Activated CD8-positive, alpha-beta memory T cell treated with anti-CD3 and anti-CD28 coated beads for 36 hours (primary cell): Measurements from ENCODE around the gene RAB20. TPM values are rescaled to one million over a fixed set of nuclear protein-coding genes. Genes with fewer than 3 reads are reported as not detected.

ENCODE experiments used
- CTCF ChIA-PET: fragments of 350-600 bp; sonication (Branson Sonifier 250); formaldehyde crosslinking; loops from one replicate; lab custom pipeline; 2021; ENCODE audit warnings: antibody characterized with exemption; lab: Charles Lee
- POLR2A ChIA-PET: fragments of 350-600 bp; sonication (Branson Sonifier 250); formaldehyde crosslinking; loops from one replicate; lab custom pipeline; 2021; ENCODE audit warnings: antibody characterized with exemption; lab: Charles Lee
- total RNA-seq, 2 experiments: library from RNA; stranded (reverse); gene quantifications; one replicate each; pipeline ENCODE4 v1.2.3, GENCODE V29; 2021

RAB20 gene
- total RNA-seq, 2 experiments from 2014 or later = 2.3 TPM

DNA sequence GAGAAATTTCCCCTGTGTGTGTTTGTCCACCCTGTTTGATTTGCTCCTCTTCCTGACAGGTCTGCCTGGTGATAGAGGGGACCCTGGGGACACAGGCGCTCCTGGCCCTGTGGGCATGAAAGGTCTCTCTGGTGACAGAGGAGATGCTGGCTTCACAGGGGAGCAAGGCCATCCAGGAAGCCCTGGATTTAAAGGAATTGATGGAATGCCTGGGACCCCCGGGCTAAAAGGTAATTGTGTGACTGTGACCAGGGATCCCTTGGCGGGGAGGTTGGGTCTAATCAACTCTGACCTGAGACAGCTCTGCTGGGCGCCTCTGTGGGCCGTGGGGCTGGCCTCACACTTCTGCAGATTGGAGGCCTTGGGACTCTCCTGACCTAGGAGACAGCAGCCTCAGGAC is 81.4 kb downstream of the RAB20 start:
- ChIA-PET CTCF (no interaction called here), POLR2A (no interaction called here)

DNA sequence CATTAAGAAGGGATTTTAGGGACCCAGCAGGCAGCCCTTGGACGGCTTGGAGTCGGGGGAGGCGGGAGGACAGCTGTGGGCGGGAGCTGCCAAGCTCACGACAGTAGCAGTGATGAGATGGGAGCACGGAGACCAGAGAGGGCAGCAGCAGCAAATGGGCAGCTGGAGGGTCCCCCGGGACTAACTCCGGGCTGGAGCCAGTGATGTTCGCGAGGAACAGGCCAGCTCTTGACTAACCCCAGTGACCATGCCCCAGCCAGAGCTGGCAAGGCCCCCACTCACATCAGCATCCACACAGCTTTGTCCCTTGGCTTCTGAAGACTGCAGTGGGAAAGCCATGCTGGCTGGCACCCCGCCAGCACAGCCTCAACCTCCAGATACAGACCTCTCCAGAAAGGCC is 81.9 kb downstream of the RAB20 start:
- POLR2A ChIA-PET = no interaction called here
- CTCF ChIA-PET = no interaction called here

DNA sequence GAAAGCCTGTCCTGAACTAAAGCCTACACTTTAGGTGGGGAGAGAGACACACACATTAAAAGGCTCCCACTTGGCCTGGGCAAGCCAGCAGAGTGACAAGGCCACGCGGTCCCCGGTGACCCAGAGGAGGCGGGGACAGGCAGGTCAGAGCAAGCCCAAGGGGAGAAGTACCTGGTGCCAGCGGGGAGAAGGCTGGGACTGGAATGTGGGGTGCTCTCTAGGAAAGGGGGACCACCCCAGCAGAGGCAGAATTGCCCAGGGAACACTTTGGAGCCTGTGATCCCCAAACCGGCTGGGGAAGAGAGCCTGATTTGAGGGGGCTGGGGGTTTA is 82.3 kb downstream of the RAB20 start:
- ChIA-PET POLR2A (no interaction called here), CTCF (no interaction called here)

DNA sequence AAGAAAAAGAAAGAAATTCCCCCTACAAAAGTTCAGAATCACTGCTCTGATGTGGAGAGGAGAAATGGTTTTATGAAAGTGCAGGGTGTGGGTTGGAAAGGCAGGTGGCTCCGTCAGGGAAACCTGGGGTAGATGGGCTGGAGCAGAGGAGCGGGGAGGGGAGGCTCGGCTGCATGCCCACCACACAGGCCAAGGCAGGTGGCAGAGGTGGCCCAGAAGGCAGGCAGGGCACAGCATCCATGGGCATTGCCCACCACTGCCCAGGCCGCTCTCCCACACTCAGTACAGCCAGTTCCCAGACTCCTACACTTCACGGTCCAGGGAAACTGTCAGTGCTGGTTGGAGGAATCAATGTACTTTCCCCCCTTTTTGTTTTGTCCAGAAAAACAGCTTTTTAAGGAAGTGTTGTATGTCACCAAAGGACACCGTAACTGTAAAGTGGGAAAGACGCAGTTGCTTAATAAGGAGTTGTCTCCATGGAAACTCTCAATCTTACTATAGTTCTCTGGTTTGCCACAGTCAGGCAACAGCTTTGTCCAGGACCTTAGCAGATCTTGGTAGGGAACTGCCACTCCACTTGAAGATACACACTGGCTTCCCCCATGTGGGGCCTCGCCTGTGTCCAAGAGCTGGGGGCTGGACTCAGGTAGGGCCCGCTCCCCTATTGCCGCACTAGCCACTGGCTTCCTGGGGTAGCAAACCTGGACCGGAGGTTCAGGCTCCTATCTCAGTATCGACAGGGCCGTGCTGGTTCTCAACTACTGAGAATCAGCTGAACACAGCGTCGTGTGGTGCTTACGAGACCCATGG is 82.9 kb downstream of the RAB20 start:
- CTCF ChIA-PET = no interaction called here

DNA sequence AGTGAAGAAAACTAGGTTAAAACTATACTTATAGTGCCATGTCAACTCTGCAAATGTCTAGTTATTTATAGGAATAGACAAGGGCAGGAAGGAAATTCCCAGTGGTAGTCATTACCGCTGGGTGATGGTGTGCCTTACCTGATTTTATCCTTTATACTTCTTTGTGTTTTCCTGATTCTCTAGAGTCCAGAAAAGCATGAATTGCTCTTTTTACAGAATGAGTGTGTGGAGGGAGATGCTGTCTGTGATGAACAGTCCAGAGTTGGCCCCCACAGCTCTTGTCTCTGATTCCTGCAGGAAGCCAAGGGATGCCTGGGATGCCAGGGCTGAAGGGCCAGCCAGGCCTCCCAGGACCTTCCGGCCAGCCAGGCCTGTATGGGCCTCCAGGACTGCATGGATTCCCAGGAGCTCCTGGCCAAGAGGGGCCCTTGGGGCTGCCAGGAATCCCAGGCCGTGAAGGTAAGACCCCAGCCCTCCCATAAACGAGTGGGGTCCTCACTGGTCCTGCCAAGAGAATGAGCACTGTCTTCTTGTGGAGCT is 83.7 kb downstream of the RAB20 start:
- CTCF ChIA-PET = no interaction called here
- POLR2A ChIA-PET = no interaction called here

More for the DNA sequence above, 82.9 kb downstream of the RAB20 start:
- POLR2A ChIA-PET = no interaction called here

DNA sequence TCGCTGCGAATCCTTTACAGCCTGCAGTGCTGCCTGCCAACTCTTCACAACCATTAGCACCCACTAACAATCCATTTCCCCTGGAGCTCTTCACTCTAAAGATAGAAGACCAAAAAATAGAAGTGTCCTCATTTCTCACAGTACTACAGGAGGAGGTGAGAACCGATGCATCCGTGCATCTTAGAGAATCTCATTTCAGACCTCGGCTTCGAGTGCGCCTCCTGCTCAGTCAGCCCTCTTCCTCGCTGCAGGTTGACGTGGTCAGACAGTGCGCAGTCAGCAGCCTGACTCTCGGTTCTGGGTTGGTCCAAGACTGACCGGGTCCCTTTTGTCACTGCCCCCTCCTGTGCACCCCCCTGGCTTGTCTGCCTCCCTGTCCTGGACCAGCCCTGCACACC is 85.3 kb downstream of the RAB20 start:
- POLR2A ChIA-PET = no interaction called here
- CTCF ChIA-PET = no interaction called here

DNA sequence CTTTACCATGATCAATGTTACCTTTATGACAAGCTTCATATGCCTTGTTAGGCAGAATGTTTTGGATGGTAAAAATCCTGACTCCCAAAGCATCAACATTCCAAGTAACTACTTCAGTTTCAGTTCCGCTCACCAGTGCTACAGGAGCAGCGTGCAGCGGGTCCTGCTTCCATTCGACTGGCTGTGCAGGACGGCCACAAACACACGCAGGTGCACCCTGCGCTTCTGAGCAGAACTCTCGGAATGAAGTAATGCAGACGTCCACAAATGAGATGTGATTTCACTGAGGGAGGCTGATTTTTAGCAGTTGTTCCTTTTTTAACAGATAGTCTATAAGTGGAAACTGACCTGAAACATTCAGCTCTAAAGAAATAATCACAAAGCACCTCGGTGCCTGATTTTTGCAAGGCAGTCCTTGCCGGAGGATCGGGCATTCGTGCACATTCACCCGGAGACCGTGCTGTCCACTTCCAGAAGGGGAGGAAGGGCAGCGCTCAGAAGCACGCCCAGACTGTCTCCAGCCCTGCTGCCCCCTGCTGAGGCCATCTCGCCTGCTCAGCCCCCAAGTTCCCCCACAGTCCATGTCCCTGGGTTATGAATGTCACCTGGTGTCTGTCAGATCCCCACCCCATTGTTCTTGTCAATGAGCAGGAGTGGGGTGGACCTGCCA is 85.8 kb downstream of the RAB20 start:
- POLR2A ChIA-PET = no interaction called here

DNA sequence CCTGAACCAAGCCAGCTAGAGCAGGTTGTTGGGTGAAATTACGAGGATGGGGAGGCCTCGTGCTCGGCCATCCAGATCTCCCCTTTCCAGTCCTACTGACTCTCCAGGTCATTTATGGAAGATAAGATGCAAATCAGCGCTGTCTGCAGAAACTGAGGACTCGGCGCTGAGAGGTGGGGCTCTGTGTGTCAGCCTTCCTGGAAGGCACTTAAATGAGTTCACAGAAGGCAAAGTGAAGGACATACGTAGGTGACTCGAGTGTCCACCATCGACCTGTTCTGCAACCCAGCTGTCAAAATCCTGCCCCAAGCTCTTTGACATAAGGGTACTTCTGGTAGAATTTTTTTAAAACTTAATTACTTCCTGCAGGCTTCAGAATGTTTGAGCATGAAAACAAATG is 86.4 kb downstream of the RAB20 start:
- ChIA-PET CTCF (no interaction called here), POLR2A (no interaction called here)

More for the DNA sequence above, 85.8 kb downstream of the RAB20 start:
- CTCF ChIA-PET = no interaction called here

DNA sequence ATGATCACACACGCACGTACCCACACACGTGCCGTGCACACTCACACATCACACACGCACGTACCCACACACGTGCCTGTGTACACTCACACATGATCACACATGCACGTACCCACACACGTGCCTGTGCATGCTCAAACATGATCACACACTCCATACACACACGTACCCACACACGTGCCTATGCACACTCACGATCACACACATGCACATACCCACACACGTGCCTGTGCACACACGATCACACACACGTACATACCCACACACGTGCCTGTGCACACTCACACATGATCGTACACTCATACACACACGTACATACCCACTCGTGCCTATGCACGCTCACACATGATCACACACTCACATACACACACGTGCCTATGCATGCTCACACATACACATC is 86.8 kb downstream of the RAB20 start:
- POLR2A ChIA-PET = no interaction called here

More for the DNA sequence above, 86.8 kb downstream of the RAB20 start:
- CTCF ChIA-PET = no interaction called here

Other genes starting within 250 kb of the RAB20 start
- gene NAXD, start 53.8 kb upstream of the RAB20 start, total RNA-seq = 10 to 100 TPM; 19.6 to 20.1 TPM
- 10 to 100 TPM; 86.7 to 89.4 TPM for gene CARS2, start 144.4 kb upstream of the RAB20 start, total RNA-seq
- 10 to 100 TPM; 17.5 to 18.0 TPM for gene ING1, start 152.0 kb upstream of the RAB20 start, total RNA-seq